K562 (cell line): Measurements from ENCODE around the gene STT3A. TPM values are rescaled to one million over a fixed set of nuclear protein-coding genes. Genes with fewer than 3 reads are reported as not detected.

Experiments
- CBX3 ChIP-seq, 2 experiments: IDR thresholded peaks; 1 replicate in 1 of 2; 2 replicates in 1 of 2; pipeline ENCODE4 v1.6.1; 2012; ENCODE audit warnings: inconsistent platforms in 2 of 2, low read length in 2 of 2, borderline replicate concordance in 1 of 2, control low read depth in 1 of 2
- CHD7 ChIP-seq: fragments of 200-600 bp; sonication (generic); IDR thresholded peaks from one replicate; pipeline ENCODE4 v1.6.1; 2012; ENCODE audit warnings: mild to moderate bottlenecking, low read depth, low read length, inconsistent platforms
- CTBP1 ChIP-seq: fragments of 450-650 bp; IDR thresholded peaks from 2 replicates; pipeline ENCODE4 v1.6.1; 2016; ENCODE audit warnings: borderline replicate concordance
- FOSL1 ChIP-seq: fragments of 200-800 bp; sonication (Bioruptor generic); conservative IDR thresholded peaks from 2 replicates; pipeline ENCODE4 v1.6.1; 2016; ENCODE audit warnings: missing genetic modification characterization, missing compliant biosample characterization
- FOXJ2 ChIP-seq: fragments of 200-800 bp; sonication (Bioruptor generic); IDR thresholded peaks from 2 replicates; pipeline ENCODE4 v1.6.1; 2016; ENCODE audit warnings: missing genetic modification characterization, missing compliant biosample characterization
- GTF2F1 ChIP-seq: IDR thresholded peaks from 2 replicates; pipeline ENCODE4 v1.6.1; 2011; ENCODE audit warnings: low read depth, low read length, improper control_type of control experiment
- MAX ChIP-seq: sonication (generic); formaldehyde crosslinking; IDR thresholded peaks from 2 replicates; pipeline ENCODE4 v1.9.0; 2022; ENCODE audit warnings: mild to moderate bottlenecking, missing genetic modification reagents
- MEF2A ChIP-seq: IDR thresholded peaks from 2 replicates; pipeline ENCODE4 v1.6.1; 2011; ENCODE audit warnings: low read depth, mild to moderate bottlenecking, low read length, moderate library complexity; ENCODE audit not compliant: control insufficient read depth
- RAD51 ChIP-seq: fragments of 450-650 bp; IDR thresholded peaks from 2 replicates; pipeline ENCODE4 v1.7.1; 2016; ENCODE audit warnings: low read depth, mild to moderate bottlenecking, borderline replicate concordance
- STAT5A ChIP-seq: IDR thresholded peaks from 2 replicates; pipeline ENCODE4 v1.6.1; 2012; ENCODE audit warnings: low read length, inconsistent platforms, borderline replicate concordance
- ZNF384 ChIP-seq: IDR thresholded peaks from 2 replicates; pipeline ENCODE4 v1.6.1; 2012; ENCODE audit warnings: low read depth, low read length, improper control_type of control experiment
- polyA plus RNA-seq, 8 experiments: library from polyadenylated mRNA; depleted of rRNA in 4 of 8; stranded (reverse) in 5 of 8; unstranded in 3 of 8; fragments of >200 nt; fragmentation: Nextera tagmentation in 2 of 8; fragmentation: Illumina TruSeq in 1 of 8; extraction: Ambion mirVana in 2 of 8; extraction: Trizol in 1 of 8; gene quantifications; 2 replicates each; pipeline versions ENCODE4 v1.2.1 to v1.2.3, GENCODE V29; 2011 to 2014; ENCODE audit warnings: inconsistent platforms in 1 of 8, missing spikeins in 1 of 8
- total RNA-seq, 7 experiments: library from RNA; depleted of rRNA in 6 of 7; stranded (reverse); fragments of >200 nt in 6 of 7; fragmentation: Illumina TruSeq in 2 of 7; extraction: Trizol in 2 of 7; gene quantifications; 2 replicates each; pipeline versions ENCODE4 v1.2.1 to v1.2.3, GENCODE V29; 2011 to 2021; ENCODE audit warnings: low replicate concordance in 1 of 7
- TF ChIP-seq, protein P1 (sequence below): fragments of 150-350 bp; IDR thresholded peaks from 2 replicates; pipeline ENCODE4 v1.6.1; 2014; ENCODE audit warnings: low read depth, mild to moderate bottlenecking, low read length, borderline replicate concordance

STT3A gene
- total and polyA plus RNA-seq, 9 of the 15 experiments (the other 6 are each of a cell fraction or from before 2014, with no cell fraction given) = 70.7 to 330 (median 192) TPM

DNA sequence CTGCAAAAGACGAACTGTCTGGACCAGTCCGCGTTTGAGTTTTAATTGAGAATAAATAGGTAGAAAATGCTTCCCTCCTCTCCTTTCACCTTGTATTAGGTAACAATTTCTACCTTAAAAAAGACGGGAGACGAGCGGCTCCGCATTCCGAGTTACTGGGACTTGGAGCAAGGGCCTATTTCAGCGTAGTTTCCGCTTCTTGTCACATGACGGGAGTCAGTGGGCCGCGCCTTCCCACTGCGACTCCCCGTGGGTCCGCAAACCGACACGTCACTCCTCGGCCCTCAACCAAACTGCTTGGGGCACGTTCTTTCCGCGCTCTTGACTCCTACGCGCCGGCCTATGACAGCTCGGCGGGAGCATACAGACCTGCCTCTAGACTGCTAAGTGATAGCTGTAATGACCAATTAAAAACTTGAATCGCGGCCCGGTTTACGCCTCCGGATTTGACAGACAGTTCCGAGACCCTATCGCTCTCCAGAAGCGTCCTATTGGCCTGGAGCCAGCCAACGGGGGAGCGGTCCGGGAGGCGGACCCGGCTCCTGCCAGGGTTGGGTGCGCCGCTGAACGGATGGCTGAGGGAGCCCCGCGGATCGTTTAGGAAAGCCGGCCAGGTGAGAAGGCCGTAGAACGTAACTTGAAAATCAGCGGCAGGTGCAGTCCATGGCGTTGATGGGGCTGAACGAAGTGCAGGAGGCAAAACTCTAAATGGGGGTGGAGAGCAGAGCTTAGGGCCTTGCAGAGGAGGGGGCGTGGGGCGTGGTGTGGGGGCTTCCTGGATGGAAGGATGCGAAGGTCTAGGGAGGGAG, at the start of gene STT3A (continued):
- peak; percentile 80 for TF ChIP-seq FOSL1
- TF ChIP-seq RAD51 = peak; percentile 95
- TF ChIP-seq CBX3 (IDR thresholded peaks at IDR 0.05; ENCODE audit: borderline replicate concordance in 1 of 2, low read length in 2 of 2) = peak in 1 of 2 experiments; percentile 74; a peak in 1 of 3 replicates
- peak; percentile 80 for TF ChIP-seq FOXJ2 (tag)
- TF ChIP-seq STAT5A = 0 out of 2 replicates have a peak, but pooled peaks have one; percentile 14
- no peak for TF ChIP-seq CHD7
- no peak for TF ChIP-seq MEF2A
- TF ChIP-seq ZNF384 = no peak
- TF ChIP-seq GTF2F1 = 0 out of 2 replicates have a peak, but pooled peaks have one; percentile 57
- peak; percentile 30; the same call in 1 of the 2 replicates for TF ChIP-seq CTBP1
- TF ChIP-seq, protein P1, sequence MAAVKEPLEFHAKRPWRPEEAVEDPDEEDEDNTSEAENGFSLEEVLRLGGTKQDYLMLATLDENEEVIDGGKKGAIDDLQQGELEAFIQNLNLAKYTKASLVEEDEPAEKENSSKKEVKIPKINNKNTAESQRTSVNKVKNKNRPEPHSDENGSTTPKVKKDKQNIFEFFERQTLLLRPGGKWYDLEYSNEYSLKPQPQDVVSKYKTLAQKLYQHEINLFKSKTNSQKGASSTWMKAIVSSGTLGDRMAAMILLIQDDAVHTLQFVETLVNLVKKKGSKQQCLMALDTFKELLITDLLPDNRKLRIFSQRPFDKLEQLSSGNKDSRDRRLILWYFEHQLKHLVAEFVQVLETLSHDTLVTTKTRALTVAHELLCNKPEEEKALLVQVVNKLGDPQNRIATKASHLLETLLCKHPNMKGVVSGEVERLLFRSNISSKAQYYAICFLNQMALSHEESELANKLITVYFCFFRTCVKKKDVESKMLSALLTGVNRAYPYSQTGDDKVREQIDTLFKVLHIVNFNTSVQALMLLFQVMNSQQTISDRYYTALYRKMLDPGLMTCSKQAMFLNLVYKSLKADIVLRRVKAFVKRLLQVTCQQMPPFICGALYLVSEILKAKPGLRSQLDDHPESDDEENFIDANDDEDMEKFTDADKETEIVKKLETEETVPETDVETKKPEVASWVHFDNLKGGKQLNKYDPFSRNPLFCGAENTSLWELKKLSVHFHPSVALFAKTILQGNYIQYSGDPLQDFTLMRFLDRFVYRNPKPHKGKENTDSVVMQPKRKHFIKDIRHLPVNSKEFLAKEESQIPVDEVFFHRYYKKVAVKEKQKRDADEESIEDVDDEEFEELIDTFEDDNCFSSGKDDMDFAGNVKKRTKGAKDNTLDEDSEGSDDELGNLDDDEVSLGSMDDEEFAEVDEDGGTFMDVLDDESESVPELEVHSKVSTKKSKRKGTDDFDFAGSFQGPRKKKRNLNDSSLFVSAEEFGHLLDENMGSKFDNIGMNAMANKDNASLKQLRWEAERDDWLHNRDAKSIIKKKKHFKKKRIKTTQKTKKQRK = peak; percentile 98
- peak; percentile 79 for TF ChIP-seq MAX (CRISPR knock-in tag)
